ENCODE data around the gene RAI1. TPM values are rescaled to one million over a fixed set of nuclear protein-coding genes. Genes with fewer than 3 reads are reported as not detected.

The RAI1 gene
- total RNA-seq, 1 donor from 2014 or later: 39.1 TPM

- Histone ChIP-seq H3K27ac (ENCODE audit: low read depth, low read length) (no peak overlapping the region), H3K27me3 (ENCODE audit: insufficient read depth, low read length) (no peaks in the 10 kb centered on the region), H3K4me1 (ENCODE audit: insufficient read depth, low read length) (peaks cover 5% of the 10 kb centered on the region), H3K36me3 (ENCODE audit: insufficient read depth, low read length) (no peaks in the 10 kb centered on the region), H2AFZ (ENCODE audit: low read depth, low read length) (no peak overlapping the region), H4K20me1 (ENCODE audit: insufficient read depth, low read length) (peaks cover 87% of the 10 kb centered on the region), H3K9ac (ENCODE audit: low read length) (no peak overlapping the region), H3K4me2 (ENCODE audit: low read length) (no peak overlapping the region), H3K9me3 (ENCODE audit: insufficient read depth, low read depth, low read length) (no peaks in the 10 kb centered on the region), H3K79me2 (ENCODE audit: insufficient read depth, low read length) (peaks cover 55% of the 10 kb centered on the region), H3K4me3 (ENCODE audit: insufficient read depth, low read depth, low read length) (no peak overlapping the region)
- DNase-seq (ENCODE audit: low read depth) (no peak), FAIRE-seq (no peak)
- Mint-ChIP-seq H3K27ac (ENCODE audit: unreplicated experiment) (peak overlapping the region; percentile 47), H3K9me3 (ENCODE audit: unreplicated experiment) (no peaks in the 10 kb centered on the region), H3K36me3 (ENCODE audit: low read depth, unreplicated experiment) (peaks cover 3% of the 10 kb centered on the region), H3K4me3 (ENCODE audit: unreplicated experiment) (no peak overlapping the region), H3K4me1 (ENCODE audit: low read depth, unreplicated experiment) (peaks cover 44% of the 10 kb centered on the region), H3K27me3 (ENCODE audit: low read depth, unreplicated experiment) (no peaks in the 10 kb centered on the region)
- no peak for TF ChIP-seq EZH2 (IDR thresholded peaks at IDR 0.05; ENCODE audit: insufficient read depth, low read length)
- TF ChIP-seq CTCF (IDR thresholded peaks at IDR 0.05; ENCODE audit: insufficient read depth, low read depth, low read length): no peak
These were observed 80.9 kb downstream of the RAI1 start for GRCh38 chr17:17761894-17762743.

- H3K79me2 ChIP-seq (ENCODE audit: insufficient read depth, low read length): peaks cover 55% of the 10 kb centered on the region
- H3K9ac ChIP-seq (ENCODE audit: low read length): no peak overlapping the region
- no peak overlapping the region for H2AFZ ChIP-seq (ENCODE audit: low read depth, low read length)
- Mint-ChIP-seq H3K36me3 (ENCODE audit: low read depth, unreplicated experiment) (peaks cover 3% of the 10 kb centered on the region), H3K9me3 (ENCODE audit: unreplicated experiment) (no peaks in the 10 kb centered on the region), H3K4me3 (ENCODE audit: unreplicated experiment) (no peak overlapping the region), H3K4me1 (ENCODE audit: low read depth, unreplicated experiment) (peaks cover 50% of the 10 kb centered on the region), H3K27me3 (ENCODE audit: low read depth, unreplicated experiment) (no peaks in the 10 kb centered on the region), H3K27ac (ENCODE audit: unreplicated experiment) (no peak overlapping the region)
- DNase-seq (ENCODE audit: low read depth): no peak
- H3K4me1 ChIP-seq (ENCODE audit: insufficient read depth, low read length): peaks cover 10% of the 10 kb centered on the region
- H3K36me3 ChIP-seq (ENCODE audit: insufficient read depth, low read length): no peaks in the 10 kb centered on the region
- no peak for FAIRE-seq
- TF ChIP-seq EZH2 (IDR thresholded peaks at IDR 0.05; ENCODE audit: insufficient read depth, low read length): no peak
- TF ChIP-seq CTCF (IDR thresholded peaks at IDR 0.05; ENCODE audit: insufficient read depth, low read depth, low read length): no peak
- H3K4me2 ChIP-seq (ENCODE audit: low read length): no peak overlapping the region
- no peaks in the 10 kb centered on the region for H3K27me3 ChIP-seq (ENCODE audit: insufficient read depth, low read length)
- H4K20me1 ChIP-seq (ENCODE audit: insufficient read depth, low read length): peaks cover 88% of the 10 kb centered on the region
- no peak overlapping the region for H3K4me3 ChIP-seq (ENCODE audit: insufficient read depth, low read depth, low read length)
- no peaks in the 10 kb centered on the region for H3K9me3 ChIP-seq (ENCODE audit: insufficient read depth, low read depth, low read length)
- no peak overlapping the region for H3K27ac ChIP-seq (ENCODE audit: low read depth, low read length)
These were observed 81.5 kb downstream of the RAI1 start for GRCh38 chr17:17762744-17763105.

- H3K4me3 Mint-ChIP-seq (ENCODE audit: unreplicated experiment): no peak overlapping the region
- H4K20me1 ChIP-seq (ENCODE audit: insufficient read depth, low read length): peaks cover 89% of the 10 kb centered on the region
These were observed 81.9 kb downstream of the RAI1 start for GRCh38 chr17:17763136-17763535.

More at GRCh38 chr17:17763136-17763535, 81.9 kb downstream of the RAI1 start:
- Histone ChIP-seq H3K27me3 (ENCODE audit: insufficient read depth, low read length) (no peaks in the 10 kb centered on the region), H3K36me3 (ENCODE audit: insufficient read depth, low read length) (no peaks in the 10 kb centered on the region), H3K9me3 (ENCODE audit: insufficient read depth, low read depth, low read length) (no peaks in the 10 kb centered on the region), H3K9ac (ENCODE audit: low read length) (no peak overlapping the region), H3K4me2 (ENCODE audit: low read length) (no peak overlapping the region), H2AFZ (ENCODE audit: low read depth, low read length) (no peak overlapping the region), H3K4me3 (ENCODE audit: insufficient read depth, low read depth, low read length) (no peak overlapping the region), H3K27ac (ENCODE audit: low read depth, low read length) (no peak overlapping the region), H3K4me1 (ENCODE audit: insufficient read depth, low read length) (peaks cover 10% of the 10 kb centered on the region), H3K79me2 (ENCODE audit: insufficient read depth, low read length) (peaks cover 55% of the 10 kb centered on the region)
- H3K9me3 Mint-ChIP-seq (ENCODE audit: unreplicated experiment): no peaks in the 10 kb centered on the region
- DNase-seq (ENCODE audit: low read depth): no peak
- H3K4me1 Mint-ChIP-seq (ENCODE audit: low read depth, unreplicated experiment): peaks cover 53% of the 10 kb centered on the region
- H3K27me3 Mint-ChIP-seq (ENCODE audit: low read depth, unreplicated experiment): no peaks in the 10 kb centered on the region
- TF ChIP-seq EZH2 (IDR thresholded peaks at IDR 0.05; ENCODE audit: insufficient read depth, low read length) (no peak), CTCF (IDR thresholded peaks at IDR 0.05; ENCODE audit: insufficient read depth, low read depth, low read length) (no peak)
- no peak for FAIRE-seq
- peak overlapping the region; percentile 60 for H3K27ac Mint-ChIP-seq (ENCODE audit: unreplicated experiment)
- H3K36me3 Mint-ChIP-seq (ENCODE audit: low read depth, unreplicated experiment): peaks cover 3% of the 10 kb centered on the region
